Stomach (tissue), 4 donors: Measurements from ENCODE around the gene TTC7B.

Source experiments
- EP300 ChIP-seq: sonication (generic); formaldehyde crosslinking; IDR thresholded peaks from one replicate; pipeline ENCODE4 v1.6.1; 2017; ENCODE audit warnings: antibody characterized with exemption
- POLR2A ChIP-seq, 4 donors: fragments of 450-650 bp; IDR thresholded peaks; one replicate each; pipeline ENCODE4 v1.6.1; 2016; ENCODE audit warnings: antibody characterized with exemption in 4 of 4, control low read depth in 2 of 4, mild to moderate bottlenecking in 1 of 4, moderate library complexity in 1 of 4
- POLR2AphosphoS5 ChIP-seq, 3 donors: sonication (generic); formaldehyde crosslinking; IDR thresholded peaks; one replicate each; pipeline ENCODE4 v1.6.1; 2016; ENCODE audit warnings: antibody characterized with exemption in 3 of 3
- TF ChIP-seq, protein P1 (sequence below), 7 experiments: fragments of 450-650 bp in 4 of 7; fragments of 200-600 bp in 3 of 7; sonication (generic) in 3 of 7; IDR thresholded peaks; one replicate each; pipeline ENCODE4 v1.5.1; 2016 to 2019; ENCODE audit warnings: antibody characterized with exemption in 7 of 7, control low read depth in 2 of 7, mild to moderate bottlenecking in 1 of 7

DNA sequence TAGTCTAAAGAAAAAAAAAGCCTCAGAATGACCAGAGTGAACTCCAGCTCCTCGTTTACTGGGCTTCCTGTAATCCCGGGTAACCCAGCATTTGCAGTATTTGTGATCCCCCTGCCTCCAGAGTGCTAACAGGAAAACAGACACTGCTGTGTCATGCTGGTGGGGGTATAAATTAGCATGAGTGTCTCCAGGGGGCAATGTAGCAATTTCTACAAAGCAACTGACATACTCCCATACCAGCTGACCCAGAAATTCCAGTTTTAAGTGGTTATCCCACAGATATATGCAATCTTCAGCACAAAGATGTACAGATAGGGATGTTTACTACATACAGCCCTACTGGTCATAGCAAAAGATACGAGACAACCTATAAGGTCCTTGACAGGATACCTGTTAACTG is 18.8 kb downstream of the TTC7B start:
- no peak for TF ChIP-seq POLR2A (IDR thresholded peaks at IDR 0.05)
- TF ChIP-seq, protein P1, sequence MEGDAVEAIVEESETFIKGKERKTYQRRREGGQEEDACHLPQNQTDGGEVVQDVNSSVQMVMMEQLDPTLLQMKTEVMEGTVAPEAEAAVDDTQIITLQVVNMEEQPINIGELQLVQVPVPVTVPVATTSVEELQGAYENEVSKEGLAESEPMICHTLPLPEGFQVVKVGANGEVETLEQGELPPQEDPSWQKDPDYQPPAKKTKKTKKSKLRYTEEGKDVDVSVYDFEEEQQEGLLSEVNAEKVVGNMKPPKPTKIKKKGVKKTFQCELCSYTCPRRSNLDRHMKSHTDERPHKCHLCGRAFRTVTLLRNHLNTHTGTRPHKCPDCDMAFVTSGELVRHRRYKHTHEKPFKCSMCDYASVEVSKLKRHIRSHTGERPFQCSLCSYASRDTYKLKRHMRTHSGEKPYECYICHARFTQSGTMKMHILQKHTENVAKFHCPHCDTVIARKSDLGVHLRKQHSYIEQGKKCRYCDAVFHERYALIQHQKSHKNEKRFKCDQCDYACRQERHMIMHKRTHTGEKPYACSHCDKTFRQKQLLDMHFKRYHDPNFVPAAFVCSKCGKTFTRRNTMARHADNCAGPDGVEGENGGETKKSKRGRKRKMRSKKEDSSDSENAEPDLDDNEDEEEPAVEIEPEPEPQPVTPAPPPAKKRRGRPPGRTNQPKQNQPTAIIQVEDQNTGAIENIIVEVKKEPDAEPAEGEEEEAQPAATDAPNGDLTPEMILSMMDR (IDR thresholded peaks at IDR 0.05): no peak
- no peak for TF ChIP-seq POLR2AphosphoS5 (IDR thresholded peaks at IDR 0.05)
- TF ChIP-seq EP300: no peak
